Cerebellar nuclear complex (tissue), 1 donor: ENCODE results near the gene KIF17.
"Not testable (repeated sequence)": the region's sequence is repeated elsewhere in the genome, so short reads cannot be mapped to it uniquely, and the experiment has no call there.

Experiments
- DNase-seq, 2 experiments: peaks; one replicate each; lab custom pipeline; 2025; lab: John Stamatoyannopoulos, UW

The KIF17 gene

DNA sequence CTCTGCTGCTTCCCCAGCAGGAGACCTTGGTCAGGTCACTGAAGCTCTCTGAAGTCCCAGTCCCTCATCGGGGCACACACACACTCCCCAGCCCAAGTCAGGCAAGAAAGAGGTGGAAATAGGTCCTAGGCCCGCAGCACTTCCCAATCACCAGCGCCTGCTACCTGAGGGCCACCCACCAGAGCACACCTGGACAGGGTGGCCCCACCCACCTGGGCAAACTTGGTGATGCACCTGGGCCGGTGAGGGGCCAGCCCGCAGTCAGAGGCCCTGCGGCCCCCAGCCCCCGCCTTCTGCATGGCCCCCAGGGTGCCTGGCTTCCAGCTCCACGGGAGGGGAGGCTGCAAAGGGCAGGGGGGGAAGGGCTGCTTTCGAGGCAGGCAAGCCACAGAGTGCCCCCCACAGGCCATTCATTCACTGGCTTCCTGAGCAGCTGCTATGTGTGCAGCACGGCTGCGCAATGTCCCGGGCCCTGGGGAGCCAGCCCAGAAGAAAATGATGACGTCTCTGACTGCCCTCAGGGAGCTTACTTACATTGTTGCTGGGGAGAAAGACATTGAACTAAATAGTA lies 10.0 kb upstream of the KIF17 start:
- DNase-seq = no peak

DNA sequence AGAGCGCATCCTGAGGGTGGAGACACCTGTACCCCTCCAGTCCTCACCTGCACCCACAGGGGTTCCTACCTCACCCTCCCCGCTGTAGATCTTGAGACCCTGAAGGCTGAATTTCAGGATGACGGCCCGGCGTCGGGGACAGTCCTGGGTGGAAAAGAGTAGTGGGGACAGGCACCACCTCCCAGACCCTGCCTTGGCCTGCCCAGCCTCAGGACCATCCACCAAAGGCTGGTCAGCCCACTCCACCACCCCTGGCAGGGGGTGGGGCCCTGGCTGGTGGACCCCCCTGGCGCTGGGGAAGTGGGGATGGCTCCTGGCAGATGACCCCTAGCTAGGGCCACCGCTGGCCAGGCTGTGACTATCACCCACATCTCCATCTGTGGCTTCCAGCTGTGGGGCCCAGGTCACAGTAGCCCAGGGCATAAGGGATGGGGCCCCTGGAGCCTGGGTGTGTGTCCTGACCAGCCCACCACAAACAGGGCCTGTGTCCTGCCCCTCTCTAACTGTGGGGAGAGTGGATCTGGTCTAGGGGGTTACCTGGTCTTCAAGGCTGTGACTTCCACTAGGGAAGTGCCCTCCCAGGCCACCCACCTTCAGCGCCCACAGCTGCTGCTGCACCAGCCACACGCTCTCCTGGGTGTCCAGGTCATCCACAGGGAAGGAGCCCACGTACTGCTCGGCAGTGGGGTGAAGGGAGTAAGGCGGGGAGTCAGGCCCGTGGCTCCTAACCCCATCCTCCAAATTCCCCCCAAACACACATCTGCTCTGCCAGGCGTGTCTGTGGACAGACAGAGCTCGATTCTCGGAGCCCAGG lies 9.3 kb upstream of the KIF17 start:
- DNase-seq = no peak

DNA sequence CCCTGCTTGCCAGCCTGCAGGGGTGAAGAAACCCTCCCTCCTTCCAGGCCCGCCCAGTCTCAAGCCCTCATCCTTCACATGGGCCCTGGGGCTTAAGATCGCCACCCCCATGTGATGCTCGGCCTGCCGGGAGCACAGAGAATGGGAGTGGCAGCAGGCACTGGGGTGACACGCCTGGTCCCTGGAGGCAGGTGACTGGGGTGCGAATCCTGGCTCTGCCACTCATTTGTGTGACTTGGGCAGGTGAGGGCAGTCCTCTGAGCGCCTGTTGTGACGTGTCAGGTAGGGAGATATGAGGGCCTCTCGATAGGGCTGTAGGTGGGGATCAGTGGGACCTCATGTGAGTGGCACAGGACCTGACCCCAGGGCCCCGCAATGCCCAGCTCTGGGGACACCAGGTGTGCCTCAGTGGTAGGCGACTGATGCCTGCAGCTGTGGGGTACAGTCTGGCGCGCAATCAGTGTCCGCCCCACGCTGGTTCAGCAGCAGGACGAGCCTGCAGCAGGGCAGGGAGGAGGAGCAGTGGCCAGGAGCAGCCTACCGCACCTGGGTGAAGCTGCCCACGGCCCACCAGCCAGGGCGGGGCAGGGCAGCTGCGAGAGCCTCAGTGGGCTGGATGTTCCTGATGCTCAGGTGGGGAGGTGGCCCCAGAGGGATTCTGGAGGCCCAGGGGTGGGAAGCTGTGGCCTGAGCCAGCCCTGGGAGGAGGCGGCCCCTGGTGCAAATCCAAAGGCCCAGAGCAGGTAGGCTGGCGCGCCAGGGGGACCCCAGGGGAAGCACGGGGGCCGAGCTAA lies 8.5 kb upstream of the KIF17 start:
- DNase-seq = no peak

DNA sequence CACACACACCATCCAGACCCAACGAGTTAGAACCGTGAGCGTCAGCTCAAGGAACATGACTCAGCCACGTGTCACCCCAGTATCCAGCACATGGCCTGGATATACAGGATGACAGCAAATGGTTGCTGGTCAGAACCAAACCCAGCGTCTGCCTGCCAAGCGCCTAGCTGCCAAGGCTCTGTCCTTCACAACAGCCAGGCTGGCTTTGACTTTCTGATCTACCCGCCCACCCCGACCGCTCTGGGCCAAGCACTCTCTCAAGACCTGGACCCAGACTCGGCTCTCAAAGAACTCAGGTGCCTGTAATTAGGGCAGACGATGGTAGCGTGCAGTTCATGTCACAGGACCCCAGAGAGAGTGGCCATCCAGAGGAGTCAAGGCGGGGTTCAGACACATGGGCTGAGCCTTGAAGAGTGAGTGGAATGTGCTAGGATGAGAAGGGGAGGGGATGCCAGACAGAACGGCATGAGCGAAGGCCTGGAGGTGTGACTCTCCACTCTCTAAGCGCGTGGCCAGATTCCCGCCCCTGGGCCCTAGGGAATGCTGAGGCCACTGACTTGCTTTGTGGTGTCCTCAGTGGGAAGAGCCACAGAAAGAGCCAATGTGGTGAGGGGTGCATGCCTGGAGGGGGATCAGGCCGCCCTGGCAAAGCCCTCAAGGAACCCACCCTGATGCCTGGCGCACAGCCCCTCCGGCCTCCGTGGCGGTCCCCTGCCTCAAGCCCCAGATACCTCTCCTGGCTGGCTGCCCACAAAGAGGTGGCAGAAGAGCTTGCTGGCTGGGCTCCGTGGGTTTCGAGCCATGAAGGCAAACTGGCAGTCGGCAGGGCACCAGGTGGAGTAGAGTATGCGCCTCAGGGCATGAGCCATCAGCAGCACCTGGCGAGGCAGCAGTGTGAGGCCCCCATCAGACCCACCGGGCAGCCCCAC lies 7.6 kb upstream of the KIF17 start:
- no peak for DNase-seq

DNA sequence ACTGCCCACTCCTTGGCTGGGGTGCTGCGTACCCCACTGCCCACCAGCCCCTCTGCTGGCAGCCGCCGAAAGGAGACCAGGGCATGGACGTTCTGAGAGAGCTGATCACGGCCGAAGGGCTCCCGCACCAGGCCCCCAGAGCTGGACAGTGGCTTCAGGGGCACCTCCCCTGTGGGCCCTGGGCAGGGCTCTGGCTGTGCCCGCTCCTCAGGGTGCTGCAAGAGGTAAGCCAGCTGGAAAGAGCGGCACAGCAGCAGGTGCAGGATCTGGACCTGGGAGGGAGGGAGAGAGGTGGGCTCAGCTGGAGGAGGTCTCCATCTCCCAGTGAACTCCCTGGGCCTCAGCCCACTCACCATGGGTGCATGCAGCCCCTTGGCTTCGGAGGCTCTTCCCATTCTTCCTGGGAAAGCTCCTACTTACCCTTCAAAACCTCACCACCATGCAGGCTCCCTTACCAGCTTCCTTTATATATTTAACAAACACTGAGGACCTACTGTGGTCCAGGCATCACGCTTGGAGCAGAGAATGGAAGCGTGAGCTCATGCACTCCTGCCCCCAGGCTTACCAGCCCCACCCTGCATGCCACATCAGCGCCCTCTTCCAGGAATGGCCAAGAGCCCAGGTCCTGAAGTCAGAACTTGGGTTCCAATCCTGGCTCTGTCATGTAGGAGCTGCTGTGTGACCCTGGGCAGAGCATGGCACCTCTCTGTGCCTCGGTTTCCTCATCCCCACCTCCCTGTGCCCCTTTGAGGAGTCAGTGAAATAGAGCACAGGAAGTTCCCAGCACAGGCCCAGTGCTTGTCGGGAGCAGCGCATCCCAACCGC lies 6.8 kb upstream of the KIF17 start:
- DNase-seq = no peak

DNA sequence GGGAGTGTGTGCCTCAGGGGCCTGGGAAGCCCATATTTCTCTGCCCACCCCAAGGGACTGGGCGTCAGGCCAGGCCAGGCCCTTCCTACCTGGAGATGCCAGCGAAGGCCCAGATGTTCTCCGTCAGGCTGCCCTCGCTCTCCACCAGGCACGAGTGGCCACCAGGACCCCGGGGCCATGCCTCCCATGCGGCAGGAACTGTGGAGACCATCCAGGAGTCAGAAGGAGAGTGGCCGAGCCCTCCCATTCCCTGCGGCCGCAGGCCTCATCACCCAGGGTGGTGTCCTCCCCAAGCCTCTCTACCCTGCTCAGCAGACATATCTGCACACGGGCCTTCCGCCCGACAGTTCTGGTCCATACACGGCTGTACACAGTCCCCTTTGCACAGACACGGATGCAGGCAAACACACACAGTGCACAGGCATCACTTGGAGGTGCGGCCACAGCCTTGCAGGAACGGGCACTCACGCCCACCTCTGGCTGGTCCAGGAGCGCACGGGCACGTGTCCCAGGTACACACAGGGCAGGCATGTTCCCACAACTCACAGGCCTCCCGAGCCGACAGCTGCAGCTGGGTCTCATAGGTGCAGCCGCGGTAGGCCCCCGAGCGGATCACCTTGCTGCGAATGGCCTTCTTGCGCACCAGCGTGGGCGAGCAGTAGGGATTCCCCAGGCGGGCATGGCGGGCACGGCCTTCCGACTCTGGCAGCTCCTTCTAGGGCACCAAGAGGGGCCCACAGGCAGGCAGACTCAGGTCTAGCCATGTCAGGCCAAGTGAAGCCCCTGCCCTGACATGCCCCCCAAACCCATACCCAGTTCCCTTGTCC lies 5.9 kb upstream of the KIF17 start:
- DNase-seq = no peak

DNA sequence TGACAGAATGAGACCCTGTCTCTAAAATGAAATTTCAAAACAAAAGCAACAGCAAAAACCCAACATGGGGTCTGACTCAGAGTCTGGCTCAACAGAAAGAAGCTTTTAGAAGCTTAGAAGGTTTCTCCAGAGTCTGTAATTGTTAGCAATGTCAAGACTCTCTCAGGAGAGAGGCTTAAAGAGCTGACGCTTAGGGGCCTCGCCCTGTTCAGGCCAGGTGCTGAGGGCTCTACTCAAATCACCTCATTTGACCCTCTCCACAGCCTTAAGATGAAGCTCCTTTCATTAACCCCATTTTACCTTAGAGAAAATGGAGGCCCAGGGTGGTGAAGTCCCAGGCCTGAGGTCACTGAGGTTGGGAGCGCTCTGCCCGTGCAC lies 5.3 kb upstream of the KIF17 start:
- no peak for DNase-seq

DNA sequence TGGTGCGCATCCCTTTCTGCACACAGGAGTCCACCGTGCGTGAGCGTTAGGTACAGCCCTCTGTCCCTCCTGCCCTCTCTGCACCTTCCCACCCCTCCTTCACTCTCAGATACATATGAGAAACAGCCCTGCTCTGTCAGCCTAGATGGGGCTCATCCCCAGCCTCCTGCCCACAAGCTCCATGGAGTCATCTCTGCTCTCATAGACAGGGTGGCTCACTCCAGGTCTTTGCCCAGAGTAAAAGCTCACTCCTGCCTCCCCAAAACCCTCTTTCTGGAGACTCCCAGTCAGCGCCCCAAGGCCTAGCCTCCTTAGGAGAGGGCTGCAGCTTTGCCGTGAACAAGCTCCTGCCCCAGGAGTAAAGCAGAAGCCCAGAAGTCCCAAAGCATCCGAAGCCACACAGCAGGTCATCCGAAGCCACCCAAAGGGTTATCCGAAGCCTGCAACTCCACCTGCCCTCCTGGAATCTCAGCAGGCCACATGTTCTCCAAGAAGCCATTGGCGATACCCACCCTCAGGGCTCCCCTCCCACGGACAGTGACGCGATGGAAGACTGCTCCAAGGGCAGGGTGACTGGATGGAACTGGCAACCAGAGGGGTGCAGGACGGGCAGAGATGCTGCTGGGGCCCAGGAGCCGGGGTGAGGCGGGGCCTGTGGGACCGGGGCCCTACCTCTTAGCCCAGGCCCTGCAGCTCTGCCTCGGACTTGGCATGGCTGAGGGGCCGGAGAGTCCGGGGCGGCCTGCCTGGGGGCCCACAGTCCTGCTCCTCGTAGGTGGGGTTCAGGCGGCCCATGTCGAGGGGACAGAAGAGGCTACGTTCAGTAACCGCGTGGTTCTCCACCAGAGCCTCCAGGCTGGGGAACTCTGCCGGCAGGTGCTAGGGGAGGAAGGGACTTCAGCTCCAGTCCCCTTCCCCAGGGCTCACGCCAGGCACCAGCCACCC lies 3.6 kb upstream of the KIF17 start:
- no peak for DNase-seq

DNA sequence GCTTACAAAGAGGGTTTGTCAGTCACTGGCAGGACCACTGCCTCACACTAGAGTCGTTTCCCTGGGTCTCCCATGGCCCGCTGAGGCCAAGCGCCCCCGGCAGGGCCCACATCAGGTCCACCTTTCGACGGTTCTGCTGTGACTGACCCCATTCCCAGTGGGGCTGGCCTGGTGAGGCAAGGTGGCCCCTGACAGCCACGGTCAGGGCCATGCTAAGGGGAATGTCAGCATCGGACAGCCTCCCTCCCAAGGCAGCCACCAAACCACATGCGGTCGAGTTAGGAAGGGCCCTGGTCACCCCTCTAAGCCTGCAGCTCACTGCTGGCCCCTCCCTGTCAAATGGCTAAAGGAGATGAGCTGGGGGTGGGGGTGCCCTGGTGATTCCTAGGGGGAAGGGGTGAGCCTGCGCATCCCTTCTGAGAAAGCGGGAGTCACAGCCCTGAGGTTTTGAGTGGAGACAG lies 2.9 kb upstream of the KIF17 start:
- DNase-seq = no peak

DNA sequence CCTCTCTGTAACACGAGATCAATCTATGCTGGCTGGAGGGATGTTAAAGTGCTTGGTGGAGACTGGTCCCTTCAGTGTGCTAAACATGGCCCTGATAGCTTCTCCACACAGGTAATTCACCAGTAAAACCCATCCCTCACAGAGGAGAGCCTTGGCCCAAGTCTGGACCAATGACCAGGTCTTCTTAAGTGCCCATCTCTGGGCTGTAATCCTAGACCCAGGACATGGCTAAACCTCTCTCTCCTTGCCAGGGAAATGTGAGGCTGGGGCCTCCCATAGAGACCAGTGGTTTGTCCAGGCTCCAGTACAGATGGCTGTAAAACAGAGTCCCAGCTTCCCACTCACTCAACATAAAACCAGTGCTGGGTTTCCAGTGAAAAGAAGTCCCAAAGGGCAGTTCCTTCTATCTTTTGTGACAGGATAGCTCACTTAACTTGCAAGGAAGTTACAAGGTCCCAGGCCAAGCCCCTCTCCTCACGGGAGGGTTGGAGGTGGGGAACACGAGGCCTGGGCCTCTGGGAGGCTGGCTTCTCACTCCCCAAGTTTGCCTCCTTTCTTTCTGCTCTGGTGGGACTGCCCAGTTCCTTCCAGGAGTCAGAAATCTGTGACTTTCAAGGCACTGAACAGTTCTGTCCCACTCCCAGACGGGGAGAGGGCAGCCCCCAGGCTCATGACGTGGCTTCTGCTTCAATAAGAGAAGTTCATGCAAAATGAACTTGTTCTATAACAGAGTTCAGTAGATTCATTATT lies 2.2 kb upstream of the KIF17 start:
- no peak for DNase-seq

DNA sequence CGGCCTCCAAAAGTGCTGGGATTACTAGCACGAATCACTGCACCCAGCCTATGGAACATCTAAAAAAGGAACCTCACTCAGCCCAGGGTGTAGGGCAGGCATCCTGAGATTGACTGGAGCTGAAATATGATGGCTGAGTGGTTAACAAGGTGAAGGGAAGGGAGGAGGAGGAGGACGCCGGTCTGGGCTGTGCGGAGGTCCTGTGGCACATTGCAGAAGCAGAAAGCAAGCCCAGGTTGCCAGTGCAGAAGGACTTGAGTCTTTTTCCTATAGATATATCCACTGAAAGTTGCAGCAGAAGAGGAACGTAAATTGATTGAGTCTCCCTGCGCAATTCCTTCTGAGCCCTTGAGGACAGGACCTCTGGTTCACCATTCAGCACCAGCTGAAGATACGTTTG lies 1.5 kb upstream of the KIF17 start:
- no peak for DNase-seq

DNA sequence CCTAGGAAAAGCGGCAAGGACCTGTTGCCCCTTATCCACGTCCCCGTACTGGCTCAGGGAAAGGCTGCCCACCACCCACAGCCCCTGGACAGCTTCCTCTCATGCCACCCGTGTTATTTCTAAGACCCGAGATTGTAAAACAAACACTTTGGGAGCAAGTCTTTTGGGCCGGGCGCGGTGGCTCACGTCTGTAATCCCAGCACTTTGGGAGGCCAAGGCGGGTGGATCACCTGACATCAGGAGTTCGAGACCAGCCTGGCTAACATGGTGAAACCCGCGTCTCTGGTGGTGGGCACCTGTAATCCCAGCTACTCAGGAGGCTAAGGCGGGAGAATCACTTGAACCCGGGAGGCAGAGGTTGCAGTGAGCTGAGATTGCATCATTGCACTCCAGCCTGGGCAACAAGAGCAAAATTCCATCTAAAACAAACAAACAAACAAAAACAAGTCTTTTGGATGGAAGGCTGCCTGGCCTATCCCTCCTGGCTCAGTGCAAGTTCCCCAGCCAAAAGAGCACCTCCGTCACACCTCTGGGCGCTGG lies 606 bp upstream of the KIF17 start:
- not testable (repeated sequence) for DNase-seq

DNA sequence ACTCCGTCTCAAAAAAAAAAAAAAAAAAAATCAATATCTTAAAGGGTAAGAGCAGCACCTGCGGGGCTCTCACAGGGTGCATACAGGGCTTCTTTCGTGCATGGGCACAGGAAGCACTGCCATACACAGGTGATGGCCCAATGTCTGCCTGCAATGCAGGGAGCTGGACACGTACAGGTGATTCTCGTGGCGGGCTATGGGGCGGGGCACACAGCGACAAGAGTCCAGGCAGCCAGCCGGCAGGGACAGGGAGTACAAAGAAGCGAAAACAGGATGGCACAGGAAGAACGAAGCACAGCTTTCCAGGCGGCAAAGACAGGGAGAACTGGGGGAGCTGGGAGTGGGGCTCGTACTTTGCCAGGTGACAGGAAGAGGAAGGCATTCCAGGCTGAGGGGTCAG lies 1.6 kb downstream of the KIF17 start:
- DNase-seq = no peak

DNA sequence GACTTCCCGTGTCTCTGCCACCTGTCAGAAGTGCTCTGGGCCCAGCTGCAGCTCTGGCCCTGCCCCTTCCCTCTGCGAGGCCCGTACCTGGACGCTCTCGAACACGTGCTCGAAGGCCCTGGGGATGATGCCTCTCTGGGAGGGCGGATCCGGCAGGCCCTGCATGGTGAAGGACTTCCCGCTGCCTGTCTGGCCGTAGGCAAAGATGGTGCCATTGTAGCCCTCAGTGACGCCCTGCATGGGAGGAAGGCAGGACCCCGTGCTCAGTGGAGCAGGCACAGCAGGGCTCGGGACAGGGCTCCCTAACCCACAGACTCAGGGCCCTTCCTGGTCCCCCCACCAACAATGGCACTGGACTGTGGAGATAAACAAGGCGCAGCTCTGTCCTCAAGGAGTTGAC lies 2.4 kb downstream of the KIF17 start:
- no peak for DNase-seq

DNA sequence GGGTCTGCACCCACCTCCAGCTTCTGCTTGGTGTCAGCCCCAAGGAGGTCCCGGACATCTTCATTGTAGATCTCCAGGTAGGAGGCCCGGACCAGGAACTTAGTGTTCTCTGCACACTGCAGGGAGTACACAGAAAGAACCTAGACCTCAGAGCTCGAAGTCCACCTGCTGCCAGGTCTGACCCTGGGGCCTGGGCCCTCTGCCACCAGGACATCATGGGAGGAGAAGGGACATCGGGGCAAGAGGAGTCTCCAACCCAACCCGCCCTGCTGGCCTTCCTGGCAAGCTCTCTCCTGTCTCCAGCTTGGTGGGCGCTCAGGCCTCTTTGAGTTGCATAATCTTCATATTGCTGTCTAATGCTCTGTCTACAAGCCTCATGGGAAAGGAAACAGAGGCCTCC lies 4.4 kb downstream of the KIF17 start:
- DNase-seq = no peak

DNA sequence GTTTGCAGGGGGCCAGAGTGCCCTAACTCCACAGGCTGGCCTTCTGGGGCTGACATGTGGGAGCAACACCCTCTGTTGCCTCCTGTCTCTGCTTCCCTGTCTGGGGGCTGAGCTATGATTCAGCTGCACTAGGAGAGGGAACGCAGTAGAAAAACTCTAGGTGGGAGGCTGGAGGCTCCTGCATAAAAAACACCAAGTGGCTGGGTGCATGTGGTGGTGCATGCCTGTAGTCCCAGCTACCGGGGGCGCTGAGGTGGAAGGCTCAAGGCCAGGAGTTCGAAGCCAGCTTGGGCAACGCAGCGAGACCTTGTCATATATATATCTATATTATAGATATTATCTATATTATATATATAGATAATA lies 5.6 kb downstream of the KIF17 start:
- DNase-seq = no peak

DNA sequence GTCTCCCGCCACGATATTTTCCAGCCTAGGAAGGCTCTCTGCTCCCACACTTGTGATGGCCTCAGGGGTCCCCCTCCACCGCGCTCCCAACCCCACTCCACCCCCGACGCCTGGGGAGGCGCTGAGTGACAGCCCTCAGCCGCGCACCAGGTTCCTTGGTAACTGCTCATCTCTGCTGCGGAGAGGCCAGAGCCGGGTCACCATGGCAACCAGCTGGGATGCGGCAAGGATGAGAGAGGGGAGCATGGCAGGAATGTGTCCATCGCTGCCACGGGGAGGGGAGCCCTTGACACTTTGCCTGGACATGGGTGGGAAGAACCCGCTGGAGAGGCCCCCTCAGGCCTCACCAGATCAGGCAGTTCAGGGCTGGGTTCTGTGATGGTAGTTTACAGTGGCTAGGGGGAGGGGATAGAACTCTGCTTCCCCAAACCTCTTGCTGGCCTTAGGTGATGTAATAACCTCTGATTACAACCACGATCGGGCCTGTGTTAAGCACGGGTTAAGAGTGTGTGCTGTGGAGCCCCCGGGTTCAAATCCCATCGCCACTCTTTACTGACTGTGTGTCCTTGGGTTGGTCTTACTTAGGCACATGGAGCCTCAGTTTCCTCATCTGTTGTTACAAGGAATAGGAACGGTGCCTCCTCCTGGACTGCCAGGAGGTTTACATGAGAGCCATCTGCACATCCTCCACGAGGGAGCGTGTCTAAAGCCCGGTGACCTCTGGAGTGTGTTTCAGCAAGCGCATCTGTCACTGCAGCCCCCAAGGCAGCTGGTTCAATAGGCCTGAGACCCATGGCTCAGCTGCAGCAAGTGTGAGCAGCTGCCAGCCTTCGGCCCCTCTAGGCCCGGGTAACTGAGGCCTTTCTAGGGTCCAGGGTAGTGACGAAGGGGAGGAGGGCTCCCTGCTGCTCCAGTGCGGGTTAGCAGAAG lies 6.3 kb downstream of the KIF17 start:
- no peak for DNase-seq
